A549 treated with Hydrocortisone at 1 μM for 4 hours (cell line): ENCODE data around the gene ARHGAP4. TPM values are rescaled to one million over a fixed set of nuclear protein-coding genes. Genes with fewer than 3 reads are reported as not detected.

Experiments used
- total RNA-seq: library from RNA; stranded (reverse); fragments of 200-300 nt; extraction: Qiagen RNA extraction; gene quantifications from 5 replicates; pipeline ENCODE4 v1.2.3, GENCODE V29; 2022

Gene ARHGAP4
- 1.3 to 2.1 TPM (median 1.4 TPM) in 5 replicates for total RNA-seq

GRCh38 chrX:153925739-153926551 is at the start of gene ARHGAP4:
TSS of gene ARHGAP4 (minus strand) at chrX:153926264. CDS start at chrX:153926202, 62 bp downstream.

GRCh38 chrX:153972368-153973126 is 46.5 kb upstream of the ARHGAP4 start, which contains the start of gene TMEM187:
TSS of gene TMEM187 (plus strand) at chrX:153972754. CDS start at chrX:153982063, 9,309 bp downstream.

GRCh38 chrX:153971450-153972367 is 45.6 kb upstream of the ARHGAP4 start, which contains the start of gene HCFC1:
TSS of gene HCFC1 (minus strand) at chrX:153971818. CDS start at chrX:153970840, 978 bp downstream.

GRCh38 chrX:153944140-153944799 is 18.2 kb upstream of the ARHGAP4 start, which contains the start of gene RENBP:
TSS of gene RENBP (minus strand) at chrX:153944643. CDS start at chrX:153944610, 33 bp downstream.

GRCh38 chrX:153934762-153935325 is 8.8 kb upstream of the ARHGAP4 start, which contains the start of gene NAA10:
TSS of gene NAA10 (minus strand) at chrX:153935037. CDS start at chrX:153934904, 133 bp downstream.

GRCh38 chrX:153903991-153904957 is 21.8 kb downstream of the ARHGAP4 start, which contains the start of gene AVPR2:
TSS of gene AVPR2 (plus strand) at chrX:153904673. CDS start at chrX:153905146, 473 bp downstream.

GRCh38 chrX:153885968-153886903 is 39.8 kb downstream of the ARHGAP4 start, which contains the start of gene L1CAM:
TSS of gene L1CAM (minus strand) at chrX:153886173. CDS start at chrX:153875836, 10,337 bp downstream.

Other genes with a start within 250 kb of the ARHGAP4 start
- 10.0 to 14.5 TPM (median 12.6 TPM) in 5 replicates for gene SLC6A8, start 238.3 kb downstream of the ARHGAP4 start, total RNA-seq
- gene BCAP31, start 201.9 kb downstream of the ARHGAP4 start, total RNA-seq = 351 to 491 TPM (median 368 TPM) in 5 replicates
- gene ABCD1, start 201.4 kb downstream of the ARHGAP4 start, total RNA-seq = 2.5 to 4.0 TPM (median 3.6 TPM) in 5 replicates
- gene PLXNB3, start 162.0 kb downstream of the ARHGAP4 start, total RNA-seq = 3.1 to 4.0 TPM (median 3.6 TPM) in 5 replicates
- gene SRPK3, start 145.2 kb downstream of the ARHGAP4 start, total RNA-seq = 0.02 to 0.13 TPM (median 0.05 TPM) in 4 of 5 replicates, not detected in the other
- gene IDH3G, start 131.9 kb downstream of the ARHGAP4 start, total RNA-seq = 58.1 to 62.0 TPM (median 60.2 TPM) in 5 replicates
- gene SSR4, start 131.6 kb downstream of the ARHGAP4 start, total RNA-seq = 313 to 452 TPM (median 397 TPM) in 5 replicates
- gene PDZD4, start 95.7 kb downstream of the ARHGAP4 start, total RNA-seq = 2.9 to 3.7 TPM (median 3.4 TPM) in 5 replicates
- 16.9 to 22.0 TPM (median 19.7 TPM) in 5 replicates for gene L1CAM, start 40.1 kb downstream of the ARHGAP4 start, total RNA-seq
- gene AVPR2, start 21.6 kb downstream of the ARHGAP4 start, total RNA-seq = 0.07 TPM in 1 of 5 replicates, not detected in the others
- gene NAA10, start 8.8 kb upstream of the ARHGAP4 start, total RNA-seq = 197 to 239 TPM (median 216 TPM) in 5 replicates
- gene RENBP, start 18.4 kb upstream of the ARHGAP4 start, total RNA-seq = 0.10 to 0.36 TPM (median 0.18 TPM) in 4 of 5 replicates, not detected in the other
- 34.4 to 39.5 TPM (median 36.7 TPM) in 5 replicates for gene HCFC1, start 45.6 kb upstream of the ARHGAP4 start, total RNA-seq
- gene TMEM187, start 46.5 kb upstream of the ARHGAP4 start, total RNA-seq = 5.2 to 7.2 TPM (median 5.4 TPM) in 5 replicates
- gene IRAK1, start 93.6 kb upstream of the ARHGAP4 start, total RNA-seq = 201 to 219 TPM (median 215 TPM) in 5 replicates
- 18.5 to 21.0 TPM (median 19.3 TPM) in 5 replicates for gene MECP2, start 171.5 kb upstream of the ARHGAP4 start, total RNA-seq
- gene OPN1LW, start 218.0 kb upstream of the ARHGAP4 start, total RNA-seq = not detected in 5 replicates